Heart right ventricle (tissue), 16 donors: ENCODE results near the gene FAM83D. TPM values are rescaled to one million over a fixed set of nuclear protein-coding genes. Genes with fewer than 3 reads are reported as not detected.

Source experiments
- ATAC-seq, 8 donors: fragments of 200-7000 bp; cut with Tn5 transposase; one replicate each; pipeline ENCODE4 v1.9.1; 2020; ENCODE audit warnings: mild to moderate bottlenecking in 8 of 8, moderate library complexity in 8 of 8, moderate number of reproducible peaks in 1 of 8
- DNase-seq, 2 donors: peaks; one replicate each; pipeline ENCODE4 v3.0.0-alpha.2; 2020
- H3K27ac ChIP-seq, 10 donors: fragments of 200-600 bp; sonication (generic) in 2 of 10; one replicate each; pipeline versions ENCODE4 v1.5.0 to v1.8.0; 2020 to 2022; ENCODE audit warnings: mild to moderate bottlenecking in 3 of 10
- H3K27me3 ChIP-seq, 7 donors: fragments of 200-600 bp; one replicate each; pipeline ENCODE4 v1.8.0; 2021 to 2022; ENCODE audit warnings: mild to moderate bottlenecking in 2 of 7
- H3K36me3 ChIP-seq, 9 donors: fragments of 200-600 bp; sonication (generic) in 1 of 9; one replicate each; pipeline versions ENCODE4 v1.5.0 to v1.8.0; 2020 to 2022; ENCODE audit warnings: mild to moderate bottlenecking in 2 of 9
- H3K4me1 ChIP-seq, 9 donors: fragments of 200-600 bp; sonication (generic) in 1 of 9; one replicate each; pipeline versions ENCODE4 v1.5.0 to v1.8.0; 2020 to 2022; ENCODE audit warnings: mild to moderate bottlenecking in 4 of 9
- H3K4me3 ChIP-seq, 10 donors: fragments of 200-600 bp; sonication (generic) in 2 of 10; one replicate each; pipeline versions ENCODE4 v1.5.0 to v1.8.0; 2020 to 2022; ENCODE audit warnings: mild to moderate bottlenecking in 7 of 10, moderate library complexity in 2 of 10
- H3K9me3 ChIP-seq, 11 donors: fragments of 200-600 bp in 10 of 11; sonication (generic) in 2 of 11; one replicate each; pipeline versions ENCODE4 v1.5.0 to v1.8.0; 2013 to 2022; ENCODE audit warnings: mild to moderate bottlenecking in 2 of 11, control low read depth in 1 of 11, moderate library complexity in 1 of 11
- CTCF ChIP-seq, 9 donors: fragments of 200-600 bp; sonication (generic) in 2 of 9; IDR thresholded peaks; one replicate each; pipeline versions ENCODE4 v1.5.0 to v1.8.0; 2021 to 2022; ENCODE audit warnings: antibody characterized with exemption in 9 of 9, mild to moderate bottlenecking in 5 of 9, moderate library complexity in 1 of 9
- WGBS, 2 donors: extraction: QIAGEN DNeasy Blood & Tissue Kit; methylation state at CpG; one replicate each; pipeline ENCODE4 v1.1.7; 2013; ENCODE audit warnings: inconsistent platforms in 1 of 2; 5-methylcytosine and 5-hydroxymethylcytosine counted together
- intact Hi-C, 10 donors: fragments of 100-400 bp; cut with DNase I; formaldehyde crosslinking; loops; one replicate each; pipeline versions ENCODE4 v1.11.1 to v1.14.2; 2022
- polyA plus RNA-seq, 2 donors: library from polyadenylated mRNA; stranded (reverse); fragments of 200-250 nt; gene quantifications; one replicate each; pipeline ENCODE4 v1.2.3, GENCODE V29; 2013
- total RNA-seq, 10 donors: library from RNA; stranded (reverse); fragmentation: NEBNext Ultra II Directional in 3 of 10; extraction: Animal tissue kit (Norgen Biotek cat#: 25700) in 3 of 10; gene quantifications; one replicate each; pipeline versions ENCODE4 v1.2.1 to v1.2.4, GENCODE V29; 2021 to 2023
- donor health status: Arrhythmogenic right ventricular cardiomyopathy.
- donor health status: ischemic (EF 13 %, LVEDD 7.1; RV severe dilation, severe dysfunction).
- donor health status: healthy with polysubstance abuse.
- donor health status: DM: no; HTN: yes; CAD: no.
- donor health status: DM: no; HTN: no; CAD: no.
- donor health status: ischemic (EF 25% LVEDD 6.9; RV normal size, moderate dysfunction).
- donor health status: ischemic (EF 25% LVEDD 5.7; RV mildly dilated, moderate dysfunction).
- donor health status: healthy.
- donor health status: DM: yes; HTN: yes; CAD: no.
- donor health status: Ischemic cardiomyopathy.
- donor health status: ischemic (EF 35%, LVEDD 5.7; RV mildly dilated, moderate dysfunction).
- donor health status: nonischemic (EF 11% LVEDD 7.7; RV severe dilation, severe dysfunction).
- donor health status: DM: yes; HTN: yes; CAD: no.
- donor health status: PGD.
- donor health status: ischemic (EF 29% LVEDD 5.4; RV normal size, mild dysfunction).
- donor health status: nonischemic (EF 23%, LVEDD 6.1; RV moderate dilation, normal function).

Gene FAM83D
- total and polyA plus RNA-seq, 12 donors = 0.12 to 2.8 (median 0.46) TPM

- ATAC-seq = peak; percentile 26 to 61 (median 40)
- Histone ChIP-seq H3K9me3 (no peaks in the 10 kb centered on the region), H3K27ac (peak overlapping the region in 1 of 10 donors; percentile 21), H3K36me3 (no peaks in the 10 kb centered on the region), H3K27me3 (peaks cover 0 to 29% (median 11%) of the 10 kb centered on the region in 7 donors), H3K4me3 (no peak overlapping the region), H3K4me1 (peaks cover 0 to 55% (median 15%) of the 10 kb centered on the region in 9 donors)
- peak; percentile 28 to 30 for DNase-seq
- TF ChIP-seq CTCF (IDR thresholded peaks at IDR 0.05) = no peak
- intact Hi-C loops = loop anchor here in 1 of 10 donors (5.0 kb wide), 1 partner anchor 56 kb away; no protein-coding TSS in a partner anchor
- WGBS, 2 donors = 33 to 40% methylated on average over 20 of the region's 20 CpGs
These were observed 42.9 kb upstream of the FAM83D start for GRCh38 chr20:38883081-38883980.

- no peak for TF ChIP-seq CTCF (IDR thresholded peaks at IDR 0.05)
- Histone ChIP-seq H3K27ac (no peak overlapping the region), H3K36me3 (peaks cover 0 to 2% (median 0%) of the 10 kb centered on the region in 9 donors), H3K4me3 (no peak overlapping the region), H3K4me1 (peaks cover 0 to 48% (median 14%) of the 10 kb centered on the region in 9 donors), H3K9me3 (no peaks in the 10 kb centered on the region), H3K27me3 (peaks cover 0 to 29% (median 6%) of the 10 kb centered on the region in 7 donors)
- ATAC-seq (no peak), DNase-seq (no peak)
- intact Hi-C loops = loop anchor here in 1 of 10 donors (5.0 kb wide), 1 partner anchor 57 kb away; no protein-coding TSS in a partner anchor
- WGBS, 2 donors = 89 to 90% methylated on average over 13 of the region's 13 CpGs
These were observed 42.1 kb upstream of the FAM83D start for GRCh38 chr20:38883981-38884733.

- intact Hi-C loops = no loop called here
- H3K27me3 ChIP-seq = peaks cover 0 to 22% (median 3%) of the 10 kb centered on the region in 7 donors
- 50 to 53% methylated on average over 6 of the region's 6 CpGs for WGBS, 2 donors
- ATAC-seq (peak in 1 of 8 donors; percentile 44), DNase-seq (no peak)
- H3K4me1 ChIP-seq = peaks cover 0 to 47% (median 14%) of the 10 kb centered on the region in 9 donors
- no peaks in the 10 kb centered on the region for H3K9me3 ChIP-seq
- H3K4me3 ChIP-seq = no peak overlapping the region
- no peak for TF ChIP-seq CTCF (IDR thresholded peaks at IDR 0.05)
- H3K27ac ChIP-seq = no peak overlapping the region
- H3K36me3 ChIP-seq = peaks cover 0 to 8% (median 0%) of the 10 kb centered on the region in 9 donors
These were observed 40.9 kb upstream of the FAM83D start for GRCh38 chr20:38885357-38885756.
